HG03175 (cell line): Measurements from ENCODE around the gene PANX1.
"Not testable (repeated sequence)": the region's sequence is repeated elsewhere in the genome, so short reads cannot be mapped to it uniquely, and the experiment has no call there.

Experiments
- ATAC-seq: cut with Tn5 transposase; IDR thresholded peaks from one replicate; pipeline ENCODE4 v1.9.1; 2021; ENCODE audit warnings: mild to moderate bottlenecking, moderate library complexity; ENCODE audit not compliant: unreplicated experiment

Gene PANX1, protein sequence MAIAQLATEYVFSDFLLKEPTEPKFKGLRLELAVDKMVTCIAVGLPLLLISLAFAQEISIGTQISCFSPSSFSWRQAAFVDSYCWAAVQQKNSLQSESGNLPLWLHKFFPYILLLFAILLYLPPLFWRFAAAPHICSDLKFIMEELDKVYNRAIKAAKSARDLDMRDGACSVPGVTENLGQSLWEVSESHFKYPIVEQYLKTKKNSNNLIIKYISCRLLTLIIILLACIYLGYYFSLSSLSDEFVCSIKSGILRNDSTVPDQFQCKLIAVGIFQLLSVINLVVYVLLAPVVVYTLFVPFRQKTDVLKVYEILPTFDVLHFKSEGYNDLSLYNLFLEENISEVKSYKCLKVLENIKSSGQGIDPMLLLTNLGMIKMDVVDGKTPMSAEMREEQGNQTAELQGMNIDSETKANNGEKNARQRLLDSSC

DNA sequence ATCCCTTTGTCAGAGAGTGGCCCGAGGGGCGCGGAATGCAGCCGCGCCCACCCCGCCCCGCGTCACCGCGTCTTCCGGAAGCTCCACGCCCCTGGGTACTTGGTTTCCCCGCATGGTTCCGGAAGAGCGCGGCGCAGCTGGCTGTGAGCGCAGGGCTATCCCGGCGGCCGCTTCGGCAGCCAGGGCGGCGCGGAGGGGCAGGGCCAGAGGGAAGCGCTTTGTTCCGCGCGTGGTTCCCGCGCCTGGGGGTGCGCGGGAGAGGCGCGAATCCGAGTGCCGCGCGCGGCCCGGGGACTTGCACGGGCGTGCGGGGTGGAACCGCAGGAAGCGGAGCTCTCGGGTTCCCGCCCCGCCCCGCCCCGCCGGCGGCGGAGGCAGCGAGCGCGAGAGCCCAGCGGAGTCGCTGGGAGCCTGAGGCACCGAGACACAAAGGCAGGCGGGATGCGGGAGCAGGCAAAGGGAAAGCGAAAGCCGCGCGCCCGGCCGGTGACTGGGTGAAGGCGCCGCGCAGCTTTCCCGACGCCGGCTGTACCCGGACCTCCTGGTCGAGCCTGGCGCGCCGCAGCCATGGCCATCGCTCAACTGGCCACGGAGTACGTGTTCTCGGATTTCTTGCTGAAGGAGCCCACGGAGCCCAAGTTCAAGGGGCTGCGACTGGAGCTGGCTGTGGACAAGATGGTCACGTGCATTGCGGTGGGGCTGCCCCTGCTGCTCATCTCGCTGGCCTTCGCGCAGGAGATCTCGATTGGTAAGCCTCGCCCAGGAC is at the start of gene PANX1:
Gene PANX1 (plus strand): TSS at position 96 of the 766 bp plus-strand sequence. CDS start 472 bp downstream, at position 568.
- ATAC-seq, result peak; percentile 73

DNA sequence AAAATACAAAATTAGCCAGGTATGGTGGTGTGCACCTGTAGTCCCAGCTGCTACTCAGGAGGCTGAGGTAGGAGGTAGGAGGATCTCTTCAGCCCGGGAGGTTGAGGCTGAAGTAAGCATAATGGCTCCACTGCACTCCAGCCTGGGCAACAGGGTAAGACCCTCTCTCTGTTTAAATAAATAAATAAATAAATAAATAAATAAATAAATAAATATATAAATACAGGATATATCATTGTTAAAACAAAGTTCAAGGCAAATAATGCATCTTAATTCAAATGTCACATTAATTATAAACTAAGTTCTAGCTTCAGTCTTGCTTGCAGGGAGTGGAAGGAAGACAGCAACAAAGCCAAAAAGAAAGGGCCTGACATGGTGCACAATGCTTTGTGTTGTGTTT is 44.5 kb upstream of the PANX1 start:
- no peak for ATAC-seq

DNA sequence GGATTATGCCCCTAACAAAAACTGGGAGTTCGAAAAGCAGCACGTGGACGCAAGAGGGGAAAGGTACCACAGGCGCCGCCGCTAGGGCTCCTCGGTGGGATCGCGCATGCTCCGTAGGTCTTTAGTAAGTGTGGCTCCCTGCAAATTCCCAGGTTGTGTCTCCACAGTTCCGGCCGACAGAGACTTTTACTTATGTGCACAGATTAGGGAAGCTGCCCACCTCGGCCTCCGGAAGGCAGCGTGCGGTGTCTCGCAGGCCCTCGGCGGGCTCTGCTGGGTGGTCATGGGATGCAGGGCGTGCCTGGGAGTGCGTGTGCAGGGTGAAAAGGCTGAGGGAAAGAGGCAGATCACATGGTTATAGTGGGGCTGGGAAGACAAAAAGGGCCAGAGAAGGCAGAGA is 39.7 kb upstream of the PANX1 start:
- no peak for ATAC-seq

DNA sequence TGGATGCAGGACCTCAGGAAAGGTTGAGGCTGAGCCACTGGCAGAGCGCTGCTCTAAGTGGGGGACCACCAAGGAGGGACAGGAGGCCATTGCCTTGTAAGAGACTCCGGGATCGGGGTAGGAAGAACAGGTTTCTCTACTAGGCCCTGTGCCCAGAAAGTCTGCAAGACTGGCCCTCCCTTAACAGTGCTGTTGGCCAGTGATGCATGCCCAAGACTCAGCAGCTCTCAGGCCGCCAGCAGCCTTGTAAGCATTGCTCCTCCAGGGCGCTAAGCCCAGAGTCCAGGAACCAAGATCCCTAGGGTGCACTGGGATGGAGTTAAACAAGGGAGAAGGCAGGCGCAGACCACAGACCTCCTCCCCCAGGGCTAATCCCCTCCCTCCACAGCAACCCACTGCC is 39.3 kb upstream of the PANX1 start:
- no peak for ATAC-seq

DNA sequence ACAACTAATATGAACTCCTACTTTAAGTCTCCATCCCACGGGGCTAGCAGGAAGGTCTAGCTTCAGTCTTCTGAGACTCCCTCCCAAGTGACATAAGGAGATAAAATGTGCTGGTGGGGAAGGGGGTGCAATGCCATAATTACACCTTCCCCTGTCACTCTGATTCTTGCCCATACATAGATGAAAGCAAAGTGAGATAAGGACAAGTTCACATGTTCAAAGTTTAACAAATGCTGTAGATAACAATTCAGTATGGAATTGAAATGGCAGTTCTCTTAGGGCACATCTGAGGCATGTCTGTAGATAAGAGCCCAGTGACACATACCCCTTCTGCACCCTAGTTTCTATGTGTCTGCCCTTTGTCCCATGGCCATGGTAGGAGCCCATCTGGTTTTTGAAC is 38.2 kb upstream of the PANX1 start:
- ATAC-seq, result no peak

DNA sequence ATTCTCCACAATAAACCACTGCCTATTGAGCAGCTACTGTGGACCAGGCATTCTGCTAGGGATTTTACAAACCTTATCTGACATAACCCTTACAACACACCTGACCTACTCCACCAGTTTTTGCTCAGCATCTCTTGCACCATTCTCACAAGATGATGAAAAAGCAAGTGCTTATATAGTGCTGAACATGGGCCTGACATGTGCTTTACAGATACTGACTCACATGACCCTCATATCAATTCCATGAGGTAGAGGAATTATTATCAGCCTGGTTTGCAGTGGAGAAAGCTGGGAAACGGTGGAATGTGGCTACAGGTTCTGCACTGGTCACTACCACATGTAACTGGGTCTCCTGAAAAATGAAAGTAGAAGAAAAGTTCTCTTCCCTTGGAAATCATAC is 37.5 kb upstream of the PANX1 start:
- ATAC-seq, result no peak

DNA sequence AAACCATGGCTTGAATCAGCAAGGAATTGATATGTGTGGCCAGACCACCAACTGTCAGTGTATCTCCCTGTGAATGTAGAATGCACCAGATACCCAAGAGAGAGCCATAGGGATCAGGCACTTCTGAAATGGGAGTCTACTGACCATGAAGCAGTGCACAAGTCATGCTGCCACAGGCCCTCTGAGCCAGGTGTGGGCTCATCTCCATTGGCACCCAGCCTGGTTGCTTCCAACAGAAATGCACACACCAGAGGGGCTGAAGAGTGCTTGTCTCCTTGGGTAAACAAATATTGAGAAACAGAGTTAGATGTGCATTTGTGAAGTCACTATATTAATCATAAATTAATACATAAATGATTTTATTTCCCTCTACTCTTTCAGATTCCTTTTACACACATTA is 28.4 kb upstream of the PANX1 start:
- ATAC-seq, result no peak

DNA sequence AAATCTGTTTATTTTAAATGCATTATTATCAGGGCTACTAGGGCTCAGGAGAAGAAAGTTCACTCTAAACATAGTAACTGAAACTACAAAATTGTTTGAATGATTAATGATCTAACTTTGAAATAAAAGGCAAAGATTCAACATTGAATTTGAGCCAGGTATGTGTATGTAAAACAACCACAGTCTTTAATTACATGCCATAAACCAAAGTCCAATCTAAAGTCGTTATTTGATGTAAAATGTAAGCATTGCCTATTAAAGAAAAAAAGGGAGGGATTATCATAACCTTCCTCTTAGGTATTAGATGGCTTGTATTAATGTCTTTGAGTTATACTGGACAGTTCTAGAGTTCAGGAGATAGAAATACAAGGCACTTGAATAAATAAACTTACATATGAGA is 25.2 kb upstream of the PANX1 start:
- no peak for ATAC-seq

DNA sequence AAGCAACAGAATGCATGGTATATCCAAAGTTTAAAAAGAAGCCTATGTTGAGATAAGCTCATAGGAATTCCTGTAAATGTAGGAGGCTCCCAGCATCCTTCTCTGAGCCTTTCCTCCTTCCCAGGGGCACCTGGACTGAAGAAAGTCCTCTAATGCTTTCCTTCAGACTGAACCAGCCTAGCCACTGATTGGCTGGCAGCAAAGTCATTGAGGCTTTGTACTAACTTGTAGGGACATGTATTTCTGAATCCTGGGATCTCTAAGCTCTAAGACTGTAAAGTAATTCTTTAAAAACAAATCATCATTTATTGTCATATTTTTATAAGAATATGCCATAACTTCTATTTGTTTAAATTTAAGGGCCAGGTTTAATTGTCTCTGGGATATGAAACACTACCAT is 23.9 kb upstream of the PANX1 start:
- no peak for ATAC-seq

DNA sequence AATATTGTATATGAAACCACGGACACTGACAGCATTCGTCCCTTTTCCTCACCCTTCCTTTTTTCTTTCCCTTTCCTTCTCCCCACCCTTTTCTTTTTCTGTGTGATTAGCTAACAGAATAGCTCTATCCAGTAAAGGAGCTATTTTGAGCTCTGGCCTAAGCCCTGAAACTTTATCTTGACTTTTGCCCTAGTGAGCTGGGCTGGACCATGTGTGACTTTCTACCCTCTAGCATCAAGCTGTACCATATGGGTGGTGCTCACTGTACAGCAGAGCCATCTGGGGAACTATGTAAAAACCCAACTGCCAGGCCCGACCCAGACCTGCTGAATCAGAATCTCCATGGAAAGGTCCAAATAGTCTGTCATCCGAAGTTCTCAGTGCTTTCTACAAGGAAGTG is 21.9 kb upstream of the PANX1 start:
- ATAC-seq, result no peak

DNA sequence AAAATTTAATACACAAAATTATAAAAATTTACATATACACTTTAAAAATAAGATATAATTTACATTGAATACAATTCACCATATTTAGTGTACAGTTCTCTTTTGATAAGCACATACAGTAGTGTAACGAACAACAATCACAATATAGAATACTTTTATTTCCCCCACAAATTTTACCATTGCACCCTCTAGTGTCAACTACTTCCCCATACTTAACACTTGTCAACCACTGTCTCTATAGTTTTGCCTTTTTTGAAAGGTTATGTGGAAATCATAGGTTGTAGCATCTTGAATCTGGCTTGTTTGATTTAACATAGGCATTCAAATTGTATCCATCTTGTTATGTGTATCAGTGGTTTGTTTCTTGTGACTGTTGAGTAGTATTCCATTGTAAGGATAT is 21.3 kb upstream of the PANX1 start:
- ATAC-seq, result no peak

DNA sequence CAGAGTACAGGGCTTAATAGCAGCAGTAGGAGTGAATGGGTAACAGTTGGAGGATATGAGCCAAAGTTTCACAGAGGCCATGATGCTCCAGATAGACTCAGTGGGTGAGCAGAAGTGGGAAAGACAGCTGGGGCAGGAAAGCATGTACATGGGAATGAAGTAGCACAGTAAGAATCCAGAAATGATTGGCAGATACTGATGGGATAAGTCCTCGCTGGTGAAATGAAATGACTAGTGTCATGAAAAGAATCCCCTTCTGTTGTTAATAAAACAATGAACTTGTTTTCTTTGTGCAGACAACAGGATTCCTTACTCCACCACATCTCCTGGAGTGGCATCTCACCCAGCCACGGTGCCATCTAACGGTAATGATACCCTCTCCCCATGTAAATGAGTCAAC is 17.4 kb upstream of the PANX1 start:
- no peak for ATAC-seq

DNA sequence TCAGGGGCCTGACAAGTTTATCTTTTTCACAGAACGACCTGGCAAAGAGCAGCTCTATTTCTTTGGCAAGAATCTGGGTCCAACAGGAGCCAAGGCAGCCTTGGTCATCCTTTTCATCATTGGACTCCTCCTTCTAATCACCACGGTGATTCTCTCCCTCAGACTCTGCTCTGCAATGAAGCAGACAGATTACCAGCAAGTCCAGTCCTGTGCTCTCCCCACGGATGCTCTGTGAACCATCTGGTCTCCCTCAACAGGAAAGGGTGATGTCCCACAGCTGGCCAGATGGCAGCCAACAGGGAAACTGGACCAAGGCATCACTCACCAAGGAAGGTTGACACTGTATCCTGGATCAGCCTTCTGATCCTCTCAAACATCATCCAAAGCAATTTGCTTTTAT is 17.0 kb upstream of the PANX1 start:
- no peak for ATAC-seq

DNA sequence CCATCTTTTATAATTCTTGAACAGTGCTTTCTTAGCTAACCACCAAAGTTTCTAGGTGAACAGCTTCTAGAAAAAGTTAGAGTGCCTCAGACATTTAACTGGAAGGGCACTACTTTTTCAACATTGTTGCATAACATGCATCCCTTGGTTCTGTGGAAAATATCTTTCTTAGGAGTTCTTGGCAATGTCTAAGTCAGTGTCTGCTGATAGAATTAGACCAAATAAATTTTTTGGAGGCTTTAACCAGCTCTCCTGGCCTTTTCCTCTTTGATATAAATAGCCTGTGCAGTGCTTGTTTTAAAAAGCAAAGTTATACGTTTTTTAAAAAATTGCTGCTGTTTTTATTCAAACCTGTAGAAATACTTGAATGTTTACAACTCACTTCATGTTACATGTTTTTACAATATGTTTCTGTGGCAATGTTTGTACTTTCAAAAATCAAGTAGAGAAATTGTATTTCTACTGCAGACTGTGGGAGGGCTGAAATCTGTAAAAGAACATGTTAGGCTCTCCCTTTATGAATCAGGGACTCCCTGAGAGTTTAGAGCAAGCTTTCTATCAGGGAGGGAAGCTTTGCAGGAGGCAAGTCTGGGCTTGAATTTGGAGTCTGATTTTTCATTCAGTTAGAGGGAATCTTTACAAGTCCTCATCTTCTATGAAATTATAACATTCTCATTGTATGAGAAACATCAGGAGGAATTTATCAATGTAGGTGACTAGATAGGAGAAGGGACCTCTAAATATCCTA is 16.3 kb upstream of the PANX1 start:
- no peak for ATAC-seq

DNA sequence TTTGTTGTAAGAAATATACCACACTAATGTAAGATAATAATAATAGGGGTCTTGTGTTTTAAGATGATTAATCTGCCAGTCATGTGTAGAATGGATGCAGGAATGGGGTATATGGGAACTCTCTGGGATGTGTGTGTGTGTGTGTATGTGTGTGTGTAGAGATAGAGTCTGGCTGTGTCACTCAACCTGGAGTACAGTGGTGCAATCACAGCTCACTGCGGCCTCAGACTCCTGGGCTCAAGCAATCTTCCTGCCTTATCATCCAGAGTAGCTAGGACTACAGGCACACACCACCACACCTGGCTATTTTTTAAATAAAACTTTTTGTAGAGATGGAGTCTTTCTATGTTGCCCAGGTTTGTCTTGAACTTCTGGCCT is 11.5 kb upstream of the PANX1 start:
- ATAC-seq, result no peak

DNA sequence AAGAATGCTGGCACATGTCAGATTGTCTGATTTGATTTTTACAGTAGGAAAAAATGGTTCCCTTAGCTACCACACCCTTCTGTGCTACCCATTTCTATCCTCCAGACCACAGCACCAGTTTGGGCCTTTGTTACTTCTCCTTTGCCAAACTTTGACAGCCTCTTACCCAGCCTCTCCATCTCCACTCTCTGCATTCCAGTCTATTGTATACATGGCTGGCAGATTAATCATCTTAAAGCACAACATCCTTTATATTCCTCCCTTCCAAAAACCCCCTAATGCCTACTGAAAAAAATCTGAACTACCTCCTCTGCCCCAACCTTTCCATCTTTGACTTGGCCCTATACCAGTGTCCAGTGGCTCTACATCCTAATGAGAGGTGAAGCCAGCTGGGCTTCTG is 10.8 kb upstream of the PANX1 start:
- no peak for ATAC-seq

DNA sequence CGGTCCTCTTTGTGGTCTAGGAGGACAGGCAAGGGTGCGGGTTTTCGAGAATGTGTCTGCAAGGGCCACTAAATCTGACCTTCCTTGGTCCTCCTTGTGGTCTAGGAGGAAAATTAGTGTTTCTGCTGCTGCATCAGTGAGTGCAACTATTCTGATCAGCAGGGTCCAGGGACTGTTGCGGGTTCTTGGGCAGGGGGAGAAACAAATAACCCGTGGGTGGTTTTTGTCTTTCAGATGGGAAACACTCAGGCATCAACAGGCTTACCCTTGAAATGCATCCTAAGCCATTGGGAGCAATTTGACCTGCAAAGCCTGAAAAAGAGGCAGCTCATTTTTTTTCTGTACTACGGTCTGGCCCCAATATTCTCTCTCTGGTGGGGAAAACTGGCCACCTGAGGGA is 9.0 kb upstream of the PANX1 start:
- not testable (repeated sequence) for ATAC-seq

DNA sequence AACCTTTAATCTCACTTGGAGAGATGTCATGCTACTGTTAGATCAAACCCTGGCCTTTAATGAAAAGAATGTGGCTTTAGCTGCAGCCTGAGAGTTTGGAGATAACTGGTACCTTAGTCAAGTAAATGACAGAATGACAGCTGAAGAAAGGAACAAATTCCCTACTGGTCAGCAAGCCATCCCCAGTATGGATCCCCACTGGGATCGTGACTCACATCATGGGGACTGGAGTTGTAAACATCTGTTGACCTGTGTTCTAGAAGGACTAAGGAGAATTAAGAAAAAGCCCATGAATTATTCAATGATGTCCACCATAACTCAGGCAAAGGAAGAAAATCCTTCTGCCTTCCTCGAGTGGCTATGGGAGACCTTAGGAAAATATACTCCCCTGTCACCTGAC is 8.1 kb upstream of the PANX1 start:
- not testable (repeated sequence) for ATAC-seq

DNA sequence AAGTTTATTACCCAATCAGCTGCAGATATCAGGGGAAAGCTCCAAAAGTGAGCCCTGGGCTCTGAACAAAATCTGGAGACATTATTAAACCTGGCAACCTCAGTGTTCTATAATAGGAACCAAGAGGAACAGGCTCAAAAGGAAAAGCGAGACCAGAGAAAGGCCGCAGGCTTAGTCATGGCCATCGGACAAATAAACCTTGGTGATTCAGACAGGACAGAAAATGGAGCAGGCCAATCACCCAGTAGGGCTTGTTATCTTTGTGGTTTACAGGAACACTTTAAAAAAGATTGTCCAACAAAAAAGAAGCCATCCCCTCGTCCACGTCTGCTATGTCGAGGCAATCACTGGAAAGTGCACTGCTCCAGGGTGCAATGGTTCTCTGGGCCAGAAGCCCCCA is 7.7 kb upstream of the PANX1 start:
- ATAC-seq, result no peak

DNA sequence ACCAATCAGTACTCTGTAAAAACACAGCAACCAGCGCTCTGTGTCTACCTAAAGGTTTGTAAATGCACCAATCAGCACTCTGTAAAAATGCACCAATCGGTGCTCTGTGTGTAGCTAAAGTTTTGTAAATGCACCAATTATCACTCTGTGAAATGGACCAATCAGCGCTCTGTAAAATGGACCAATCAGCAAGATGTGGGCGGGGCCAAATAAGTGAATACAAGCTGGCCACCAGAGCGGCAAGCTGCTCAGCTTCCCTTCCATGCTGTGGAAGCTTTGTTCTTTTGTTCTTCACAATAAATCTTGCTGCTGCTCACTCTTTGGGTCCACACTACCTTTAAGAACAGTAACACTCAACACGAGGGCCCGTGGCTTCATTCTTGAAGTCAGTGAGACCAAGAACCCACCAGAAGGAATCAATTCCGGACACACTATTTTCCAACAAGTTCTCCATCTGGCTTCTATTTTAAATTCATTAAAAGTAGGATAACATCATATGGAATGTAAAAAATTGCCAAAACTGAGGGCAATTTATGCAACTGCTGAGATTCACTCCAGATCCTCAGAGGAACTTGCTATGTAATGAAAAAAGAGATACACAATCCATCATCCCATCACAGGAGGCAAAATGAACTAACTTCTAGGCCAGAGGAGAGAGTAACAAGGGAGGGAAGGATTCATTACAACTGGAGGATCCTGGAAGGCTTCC is 3.1 kb upstream of the PANX1 start:
- no peak for ATAC-seq

DNA sequence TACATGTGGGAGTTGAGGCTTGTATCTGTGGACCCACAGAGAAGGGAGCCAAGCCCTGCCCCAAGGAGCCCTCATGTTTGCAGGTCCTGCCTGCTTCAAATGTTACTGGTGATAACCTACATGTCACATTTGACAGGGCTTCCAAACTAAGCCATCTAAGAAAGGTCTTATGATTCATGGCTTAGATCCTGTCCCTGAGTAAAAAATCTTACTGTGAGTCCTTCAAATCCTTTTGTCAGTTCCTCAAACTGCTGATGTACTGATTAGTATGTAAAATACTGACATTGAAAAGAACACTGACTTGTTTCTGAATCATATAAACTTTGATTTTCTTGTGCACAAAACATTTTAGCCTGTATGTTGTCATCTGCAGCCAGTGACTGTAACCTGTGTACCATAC is 1.0 kb upstream of the PANX1 start:
- ATAC-seq, result no peak
